Nucleus accumbens (tissue), 56 donors: ENCODE measurements around the gene RAB20.
"Not testable (repeated sequence)": the region's sequence is repeated elsewhere in the genome, so short reads cannot be mapped to it uniquely, and the experiment has no call there.

Experiments used
- DNase-seq, 56 donors: peaks; one replicate each; lab custom pipeline; 2025; lab: John Stamatoyannopoulos, UW

The RAB20 gene, protein sequence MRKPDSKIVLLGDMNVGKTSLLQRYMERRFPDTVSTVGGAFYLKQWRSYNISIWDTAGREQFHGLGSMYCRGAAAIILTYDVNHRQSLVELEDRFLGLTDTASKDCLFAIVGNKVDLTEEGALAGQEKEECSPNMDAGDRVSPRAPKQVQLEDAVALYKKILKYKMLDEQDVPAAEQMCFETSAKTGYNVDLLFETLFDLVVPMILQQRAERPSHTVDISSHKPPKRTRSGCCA

DNA sequence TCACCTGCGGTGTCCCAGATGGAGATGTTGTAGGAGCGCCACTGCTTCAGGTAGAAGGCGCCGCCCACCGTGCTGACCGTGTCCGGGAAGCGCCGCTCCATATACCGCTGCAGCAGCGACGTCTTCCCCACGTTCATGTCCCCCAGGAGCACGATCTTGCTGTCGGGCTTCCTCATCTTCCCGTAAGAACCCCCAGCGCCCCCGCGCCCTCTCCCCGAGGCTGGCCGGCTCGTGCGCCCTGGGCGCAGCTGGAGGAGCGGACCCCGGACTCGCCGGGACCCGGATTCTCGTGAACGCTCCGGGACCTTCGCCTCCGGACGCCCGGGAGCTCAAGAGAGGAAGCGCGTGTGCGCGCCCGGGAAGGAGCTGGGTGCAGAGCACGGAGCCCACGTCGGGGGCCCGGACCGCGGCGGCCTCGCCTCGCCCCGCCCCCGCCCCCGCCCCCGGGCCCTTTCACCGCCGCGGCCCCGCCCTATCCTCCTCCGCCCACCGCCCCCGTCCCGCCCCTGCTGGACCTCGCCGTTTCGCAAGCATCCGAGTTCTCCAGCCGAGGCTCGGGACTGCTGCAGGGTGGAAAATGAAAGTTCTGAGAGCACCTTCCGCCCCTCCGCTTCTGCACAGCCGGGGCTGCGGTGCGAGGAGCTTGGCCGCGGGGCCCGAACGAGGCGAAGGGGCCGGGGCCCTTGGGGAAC lies at the start of gene RAB20:
TSS of gene RAB20 (minus strand) at position 379 of the 692 bp plus-strand sequence. CDS start at position 176, 203 bp downstream.
- peak in 47 of 56 donors; percentile 4 to 75 (median 37) for DNase-seq

DNA sequence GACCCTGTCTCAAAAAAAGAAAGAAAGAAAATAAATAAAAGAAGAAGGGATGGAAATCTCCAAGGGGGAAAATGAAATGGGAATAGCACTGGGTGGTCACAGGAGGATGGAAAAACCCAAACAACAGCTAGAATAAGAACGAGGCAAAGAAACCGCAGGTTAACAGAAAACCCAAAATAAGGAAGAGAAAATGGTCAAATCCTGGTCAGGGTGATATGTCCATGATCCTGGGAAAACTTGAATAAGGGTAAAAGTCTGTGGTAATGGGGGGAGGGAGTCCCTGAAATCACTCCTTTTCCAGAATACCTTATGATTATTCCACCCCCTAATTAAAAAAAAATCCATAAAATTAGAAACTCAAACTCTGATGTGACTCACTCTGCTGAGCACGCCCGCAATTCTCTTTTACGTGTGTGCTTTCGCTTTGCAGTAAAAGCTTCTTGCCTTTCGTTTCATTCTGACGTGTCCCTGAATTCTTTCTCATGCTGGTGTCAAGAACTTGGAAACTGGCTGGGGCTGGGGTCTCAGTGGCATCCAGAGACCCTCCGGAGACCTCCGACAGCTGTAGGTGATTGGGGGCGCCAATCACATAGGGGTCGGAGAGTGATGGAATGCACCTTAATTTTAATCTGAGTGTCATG lies 49.6 kb upstream of the RAB20 start:
- DNase-seq: peak in 11 of 56 donors; percentile 9 to 63 (median 34)

DNA sequence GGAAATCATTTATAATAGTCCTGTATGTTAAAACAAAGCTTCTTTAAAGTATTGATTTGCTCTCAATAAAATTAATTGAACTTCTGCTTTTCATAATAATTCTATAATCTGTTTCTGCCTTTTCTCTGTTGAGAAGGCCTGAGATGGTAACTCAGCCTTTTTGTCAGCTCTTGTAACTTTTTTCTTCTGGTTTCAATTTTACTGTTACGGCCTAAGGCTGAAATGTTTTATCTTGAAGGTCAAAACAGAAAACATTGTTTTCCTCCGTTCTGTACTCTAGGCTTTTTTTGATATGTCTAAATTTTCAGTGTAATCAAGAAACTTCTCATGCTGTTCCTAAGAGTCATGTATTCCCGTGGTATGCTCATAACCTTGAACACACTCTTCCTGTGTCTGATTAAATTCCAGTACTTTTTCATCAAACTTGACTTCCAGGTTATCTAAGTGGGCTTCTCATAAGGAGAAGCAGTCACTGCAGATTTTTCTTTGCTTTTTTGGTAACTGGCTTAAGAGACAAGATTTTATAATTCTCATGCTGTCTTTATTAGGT lies 46.2 kb upstream of the RAB20 start:
- DNase-seq: no peak

DNA sequence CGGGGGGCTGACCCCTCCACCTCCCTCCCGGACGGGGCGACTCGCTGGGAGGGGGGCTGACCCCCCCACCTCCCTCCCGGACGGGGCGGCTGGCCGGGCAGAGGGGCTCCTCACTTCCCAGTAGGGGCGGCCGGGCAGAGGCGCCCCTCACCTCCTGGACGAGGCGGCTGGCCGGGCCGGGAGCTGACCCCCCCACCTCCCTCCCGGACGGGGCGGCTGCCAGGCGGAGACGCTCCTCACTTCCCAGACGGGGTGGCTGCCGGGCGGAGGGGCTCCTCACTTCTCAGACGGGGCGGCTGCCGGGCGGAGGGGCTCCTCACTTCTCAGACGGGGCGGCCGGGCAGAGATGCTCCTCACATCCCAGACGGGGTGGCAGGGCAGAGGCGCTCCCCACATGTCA lies 44.8 kb upstream of the RAB20 start:
- not testable (repeated sequence) for DNase-seq

DNA sequence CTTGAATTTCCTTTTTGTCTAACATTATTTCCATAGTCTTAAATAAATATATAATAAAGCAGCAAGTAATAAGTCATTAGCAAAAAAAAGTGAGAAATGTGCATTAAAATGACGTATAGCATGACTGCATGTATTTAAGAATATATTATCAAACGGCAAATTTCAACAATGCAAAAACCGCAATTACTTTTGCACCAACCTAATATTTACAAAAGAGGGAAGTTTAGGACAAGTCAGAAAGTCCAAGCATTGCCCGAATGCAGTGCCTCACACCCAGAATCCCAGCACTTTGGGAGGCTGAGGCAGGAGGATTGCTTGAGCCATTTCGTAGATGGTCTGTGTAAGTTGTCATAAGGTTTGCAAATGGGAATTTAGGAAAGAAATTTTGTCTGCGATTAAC lies 43.6 kb upstream of the RAB20 start:
- no peak for DNase-seq

DNA sequence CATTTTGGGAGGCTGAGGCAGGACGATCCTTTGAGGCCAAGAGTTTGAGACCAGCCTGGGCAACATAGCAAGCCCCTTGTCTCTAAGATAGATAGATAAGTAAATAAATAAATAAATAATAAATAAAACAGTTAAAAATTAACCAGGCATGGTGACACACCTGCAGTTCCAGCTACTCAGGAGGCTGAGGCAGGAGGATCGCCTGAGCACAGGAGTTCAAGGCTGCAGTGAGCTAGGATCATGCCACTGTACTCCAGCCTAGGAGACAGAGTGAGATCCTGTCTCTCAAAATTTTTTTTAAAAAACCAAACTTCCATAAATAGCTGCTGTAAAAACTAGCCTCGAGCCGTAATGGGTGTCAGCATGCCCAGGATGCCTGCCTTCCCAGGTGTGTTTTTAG lies 39.5 kb upstream of the RAB20 start:
- DNase-seq: no peak

DNA sequence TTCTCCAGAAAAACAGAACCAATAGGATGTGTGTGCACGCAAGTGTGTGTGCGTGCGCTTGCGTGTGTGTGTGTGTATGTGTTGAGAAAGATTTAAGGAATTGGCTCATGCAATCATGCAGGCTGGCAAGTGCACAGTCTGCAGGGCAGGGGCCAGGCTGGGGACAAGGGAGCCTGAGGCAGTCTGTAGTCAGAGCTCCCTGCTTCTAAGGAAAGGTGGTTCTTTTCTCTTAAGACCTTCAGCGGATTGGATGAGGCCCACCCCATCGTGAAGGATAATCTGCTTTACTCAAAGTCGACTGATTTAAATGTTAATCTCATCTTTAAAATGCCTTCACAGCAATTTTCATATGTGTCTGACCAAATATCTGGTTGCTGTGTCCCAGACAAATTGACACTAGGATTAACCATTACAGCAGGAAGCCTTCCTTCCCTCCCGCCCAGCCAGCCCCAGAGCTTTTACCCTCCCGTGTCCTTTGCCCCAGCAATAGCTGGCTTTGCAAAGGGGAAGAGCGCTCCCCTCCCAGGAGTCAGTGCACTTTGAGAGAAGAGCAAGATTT lies 38.8 kb upstream of the RAB20 start:
- no peak for DNase-seq

DNA sequence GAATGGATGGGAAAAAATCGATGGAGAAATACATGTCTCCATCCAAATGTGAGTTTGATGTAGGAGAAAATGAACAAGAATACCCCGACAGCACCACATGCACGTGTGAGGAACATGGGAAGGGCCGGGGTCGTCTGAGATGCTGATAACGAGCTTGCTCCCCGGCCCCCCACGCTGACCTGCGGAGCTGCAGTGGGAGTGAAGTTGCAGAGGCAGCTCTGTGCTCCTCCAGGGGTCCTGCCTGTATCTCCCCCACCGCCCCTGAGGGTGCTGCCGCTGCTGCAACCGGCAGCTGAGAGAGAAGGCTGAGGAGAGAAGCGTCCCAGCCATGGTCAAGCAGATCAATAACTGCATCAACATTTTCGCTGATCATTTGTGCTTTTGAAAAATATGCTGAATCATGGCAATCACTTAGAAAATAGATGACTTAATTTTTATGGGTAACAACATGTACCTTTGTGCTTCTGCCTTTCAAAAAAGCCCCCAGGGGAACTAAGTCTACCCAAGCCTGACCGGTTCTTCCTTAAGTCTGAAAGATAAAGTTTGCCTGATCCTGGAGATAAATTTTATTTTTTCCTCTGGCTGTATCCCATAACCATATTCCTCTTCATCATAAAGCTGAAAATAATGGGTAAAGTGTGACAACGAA lies 35.6 kb upstream of the RAB20 start:
- DNase-seq: no peak

DNA sequence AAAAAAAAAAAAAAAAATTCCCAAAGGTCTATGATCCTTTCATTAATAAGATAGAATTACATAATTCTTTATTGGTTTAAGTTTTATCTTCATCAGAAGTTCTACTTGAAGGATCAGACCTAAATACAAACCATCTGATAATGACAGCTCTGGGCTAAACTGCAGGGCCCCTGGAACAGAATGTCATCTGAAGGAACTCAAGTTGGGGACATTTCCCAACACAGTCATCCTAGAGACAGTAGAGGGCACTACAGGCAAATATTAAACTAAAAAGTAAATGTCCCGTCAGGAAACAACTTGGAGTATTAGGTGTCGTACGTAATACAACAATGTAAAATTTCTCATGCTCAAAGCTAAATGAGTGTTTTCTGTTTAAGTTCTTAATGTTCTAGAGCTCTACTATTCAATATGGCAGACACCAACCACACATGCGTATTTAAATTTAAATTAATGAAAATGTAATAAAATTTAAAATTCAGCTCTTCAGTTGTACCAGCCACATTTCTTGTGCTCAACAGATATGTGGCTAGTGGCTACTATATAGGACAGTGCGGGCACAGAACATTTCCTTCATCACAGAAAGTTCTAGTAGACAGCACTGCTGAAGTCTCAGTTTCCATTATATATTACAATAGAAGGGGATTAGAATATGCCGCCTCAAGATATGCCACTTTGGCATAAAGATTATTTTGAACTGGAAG lies 32.1 kb upstream of the RAB20 start:
- peak in 2 of 56 donors; percentile 4 to 11 for DNase-seq

DNA sequence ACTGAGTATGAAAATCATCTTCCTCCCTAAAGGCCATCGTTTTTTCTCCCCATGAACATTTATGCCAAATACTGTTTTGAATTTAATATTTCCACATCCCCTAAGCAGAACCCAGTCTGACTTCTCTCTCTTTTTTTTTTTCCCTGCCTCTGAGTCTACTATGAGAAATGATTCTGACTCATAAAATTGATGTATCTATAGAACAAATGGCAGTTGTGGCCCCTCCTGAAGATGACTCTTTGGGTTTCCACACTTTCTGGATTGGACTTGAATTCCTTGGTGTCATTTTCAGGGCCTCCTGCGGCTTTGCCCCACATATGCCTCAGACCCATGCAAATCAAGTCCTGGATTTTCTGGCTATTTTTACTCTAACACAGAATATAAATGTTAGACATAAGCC lies 31.1 kb upstream of the RAB20 start:
- DNase-seq: no peak

DNA sequence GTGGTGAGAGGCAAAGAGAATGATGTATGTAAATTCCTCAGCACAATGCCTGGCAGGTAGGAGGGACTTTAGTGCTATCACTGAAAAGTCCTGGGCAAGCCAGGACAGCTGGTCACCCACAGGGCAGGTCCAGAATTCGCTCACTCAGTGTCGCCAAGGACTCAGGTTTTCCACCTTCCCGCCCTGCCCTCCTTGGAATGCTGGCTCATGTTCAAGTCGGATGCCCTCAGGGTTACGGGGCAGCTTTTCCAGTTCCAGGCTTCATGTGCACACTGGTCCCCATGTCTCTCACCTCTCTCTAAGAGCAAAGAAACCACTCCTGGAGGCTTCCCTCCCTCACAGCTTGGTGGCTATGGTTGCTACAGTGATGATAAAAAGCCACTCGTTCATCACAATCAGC lies 29.1 kb upstream of the RAB20 start:
- no peak for DNase-seq

DNA sequence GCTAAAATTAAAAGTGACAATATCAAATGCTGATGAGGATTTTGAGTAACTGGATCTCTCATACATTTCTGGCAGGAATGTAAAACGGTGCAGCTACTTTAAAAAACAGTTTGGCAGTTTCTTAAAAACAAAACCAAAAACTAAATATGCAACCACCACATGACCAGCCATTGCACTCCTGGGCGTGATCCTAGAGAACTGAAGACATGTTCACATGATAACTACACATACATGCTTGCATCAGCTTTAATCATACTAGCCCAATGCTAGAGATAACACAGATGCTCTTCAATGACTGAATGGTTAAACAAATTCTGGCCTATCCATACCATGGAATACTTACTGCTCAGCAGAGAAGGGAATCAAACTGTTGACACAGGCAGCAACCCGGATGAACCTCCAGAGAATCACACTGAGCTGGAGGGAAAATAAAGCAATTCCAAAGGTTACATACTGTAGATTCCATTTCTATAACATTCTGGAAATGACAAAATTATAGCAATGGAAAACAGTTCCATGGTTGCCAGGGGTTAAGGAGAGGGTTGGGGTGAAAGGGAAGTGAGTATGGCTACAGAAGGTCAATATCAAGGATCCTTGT lies 28.4 kb upstream of the RAB20 start:
- DNase-seq: no peak

DNA sequence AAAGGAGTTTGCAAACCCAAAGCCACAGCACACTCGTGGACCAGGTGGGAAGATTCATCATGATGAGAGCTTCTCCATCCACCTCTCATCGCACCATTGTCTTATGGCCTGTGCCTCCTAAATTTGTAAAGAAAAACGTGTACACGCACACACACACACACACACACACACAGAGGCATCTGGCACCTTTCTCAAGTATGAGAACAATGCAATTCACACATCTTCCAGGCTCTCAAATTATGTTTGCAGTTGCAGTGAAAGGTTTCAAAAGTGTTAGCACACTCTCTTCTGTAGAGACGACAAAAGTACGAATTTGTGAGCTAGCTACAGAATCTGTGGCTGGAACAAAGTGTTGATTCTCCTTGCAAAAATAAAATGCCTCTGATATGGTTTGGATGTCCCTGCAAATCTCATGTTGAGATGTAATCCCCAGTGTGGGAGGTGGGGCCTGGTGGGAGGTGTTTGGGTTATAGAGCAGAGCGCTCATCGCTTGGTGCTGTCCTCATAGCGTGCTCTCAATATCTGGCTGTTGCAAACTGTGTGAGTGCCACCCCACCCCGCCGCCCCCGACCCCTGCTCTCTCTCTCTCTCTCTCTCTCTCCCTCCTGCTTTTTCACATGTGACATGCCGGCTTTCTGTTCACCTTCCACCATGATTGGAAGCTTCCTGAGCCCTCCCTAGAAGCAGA lies 21.8 kb upstream of the RAB20 start:
- no peak for DNase-seq

DNA sequence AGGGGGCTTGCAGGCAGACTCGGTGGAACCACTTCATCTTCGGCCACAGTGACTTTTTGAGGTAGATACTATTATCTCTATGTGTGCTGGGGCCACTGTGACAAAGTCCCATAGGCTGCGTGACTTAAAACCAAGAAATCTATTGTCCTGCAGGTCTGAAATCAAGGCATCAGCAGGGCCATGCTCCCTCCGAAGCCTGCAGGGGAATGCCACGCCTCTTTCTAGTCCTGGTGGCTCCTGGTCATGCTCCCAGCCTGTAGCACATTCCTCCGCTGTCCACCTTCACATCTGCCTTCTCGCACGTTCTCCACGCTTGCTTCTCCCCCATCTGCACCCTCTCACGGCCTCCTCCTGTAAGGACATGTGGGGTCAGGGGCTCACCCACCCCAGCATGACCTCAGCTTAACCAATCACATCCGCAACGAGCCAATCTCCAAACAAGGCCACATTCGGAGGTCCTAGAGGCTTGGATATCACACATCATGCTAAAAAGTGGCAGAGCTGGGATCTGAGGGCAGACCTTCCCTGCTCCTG lies 21.0 kb upstream of the RAB20 start:
- no peak for DNase-seq

DNA sequence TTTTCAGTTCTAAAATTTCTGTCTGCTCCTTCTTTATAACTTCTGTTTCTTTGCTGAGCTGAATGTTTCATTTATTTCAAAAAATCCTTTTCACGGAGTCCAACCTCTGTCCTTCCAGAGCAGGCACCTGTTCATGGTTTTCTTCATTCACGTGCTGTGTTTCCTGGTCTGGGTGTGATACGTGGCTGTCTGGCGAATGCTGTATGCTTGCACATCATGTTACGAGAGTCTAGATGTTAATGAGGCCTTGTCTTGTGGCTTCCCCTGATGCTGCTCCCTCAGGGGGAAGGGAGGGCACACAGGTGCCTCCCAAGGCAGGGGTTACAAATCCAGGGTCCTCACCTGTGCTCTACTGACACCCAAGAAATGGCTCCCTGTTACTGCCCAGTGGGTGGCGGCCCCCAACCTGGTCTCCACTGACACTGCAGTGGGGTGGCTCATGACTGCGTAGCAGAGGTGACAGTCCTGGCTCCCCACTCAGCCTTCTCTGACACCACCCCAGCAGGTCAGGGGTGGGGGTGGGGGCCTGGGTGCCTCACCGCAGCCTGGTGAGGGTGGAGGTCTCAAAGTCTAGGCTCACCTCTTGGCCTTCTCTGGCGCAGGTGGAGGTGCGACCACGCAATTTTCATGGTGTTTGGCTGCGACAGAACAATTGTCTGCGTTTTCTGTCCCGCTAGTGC lies 20.1 kb upstream of the RAB20 start:
- DNase-seq: no peak

DNA sequence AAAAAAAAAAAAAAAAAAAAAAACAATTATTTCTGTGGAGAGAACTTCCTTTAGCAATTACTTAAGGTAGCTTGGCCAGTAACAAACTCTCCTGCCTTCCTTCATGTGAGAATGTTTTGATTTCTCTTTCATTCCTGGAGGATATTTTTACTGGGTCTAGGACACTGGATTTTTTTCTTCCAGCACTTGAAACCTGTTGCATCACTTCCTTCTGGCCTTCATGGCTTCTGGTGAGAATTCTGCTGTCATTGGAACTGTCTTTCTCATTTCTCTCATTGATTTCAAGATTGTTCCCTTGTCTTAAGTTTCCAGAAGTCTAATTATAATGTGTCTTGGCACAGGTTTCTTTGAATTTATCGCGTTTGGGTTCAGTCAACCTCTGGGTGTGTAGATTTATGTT lies 19.3 kb upstream of the RAB20 start:
- no peak for DNase-seq

DNA sequence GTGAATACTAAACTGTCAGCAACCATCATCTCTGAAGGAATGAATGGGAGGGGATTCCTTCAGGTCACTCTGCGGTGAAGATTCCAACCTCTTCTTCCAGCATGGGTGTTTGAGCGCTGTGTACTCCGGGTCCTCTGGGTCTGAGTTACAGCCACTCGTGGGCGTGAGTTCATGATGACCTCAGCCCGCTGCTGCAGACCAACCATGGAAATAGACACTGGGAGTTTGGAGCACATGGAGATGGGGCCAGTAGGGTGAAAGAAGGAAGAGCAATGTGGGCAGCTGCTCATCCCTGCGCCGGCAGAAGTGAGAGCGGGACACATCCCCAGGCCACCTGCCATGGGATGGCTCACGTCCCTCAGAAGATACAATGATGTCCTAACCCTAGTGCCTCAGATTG lies 16.8 kb upstream of the RAB20 start:
- no peak for DNase-seq
